IMR-90 (cell line): ENCODE measurements around the gene MRPS18A. TPM values are rescaled to one million over a fixed set of nuclear protein-coding genes. Genes with fewer than 3 reads are reported as not detected.

Experiments
- ATAC-seq: fragments of 200-7000 bp; cut with Tn5 transposase; 2 replicates; pipeline ENCODE4 v1.9.1; 2020; ENCODE audit warnings: low read depth, mild to moderate bottlenecking, moderate library complexity
- BruUV-seq: library from RNA; stranded (reverse); fragments of 400-500 nt; replicated peaks from 2 replicates; lab custom pipeline; 2021; lab: Mats Ljungman, UMichigan
- CTCF ChIA-PET: fragments of 300-600 bp; formaldehyde crosslinking; extraction: SDS; loops from one replicate; lab custom pipeline; 2021; ENCODE audit warnings: antibody characterized with exemption; lab: Yijun Ruan, JAX
- POLR2A ChIA-PET: fragments of 300-600 bp; sonication (Branson Sonifier 250); formaldehyde crosslinking; loops from one replicate; lab custom pipeline; 2022; ENCODE audit warnings: antibody characterized with exemption; ENCODE audit not compliant: unreplicated experiment; lab: Charles Lee
- DNase-seq: peaks from one replicate; pipeline ENCODE4 v3.0.0; 2013
- H2AFZ ChIP-seq: replicated peaks from 2 replicates; pipeline ENCODE3; 2013; ENCODE audit warnings: low read length, mild to moderate bottlenecking; ENCODE audit not compliant: poor library complexity
- H2AK5ac ChIP-seq: 2 replicates; pipeline ENCODE4 v1.6.1; 2013; ENCODE audit warnings: low read depth, low read length, inconsistent platforms
- H2AK9ac ChIP-seq: replicated peaks from 2 replicates; pipeline ENCODE3; 2013; ENCODE audit warnings: mild to moderate bottlenecking, low read depth, low read length, moderate library complexity; ENCODE audit not compliant: poor library complexity
- H2BK120ac ChIP-seq: 2 replicates; pipeline ENCODE4 v1.6.1; 2013; ENCODE audit warnings: low read depth, low read length, inconsistent platforms
- H2BK15ac ChIP-seq: 3 replicates; pipeline ENCODE4 v1.6.1; 2013; ENCODE audit warnings: low read depth, low read length, inconsistent platforms
- H2BK20ac ChIP-seq: 2 replicates; pipeline ENCODE4 v1.6.1; 2013; ENCODE audit warnings: low read depth, mild to moderate bottlenecking, inconsistent platforms, low read length, moderate library complexity
- H2BK5ac ChIP-seq: 2 replicates; pipeline ENCODE4 v1.6.1; 2013; ENCODE audit warnings: mild to moderate bottlenecking, low read depth, low read length, inconsistent platforms; ENCODE audit not compliant: poor library complexity, severe bottlenecking
- H3K14ac ChIP-seq: replicated peaks from 2 replicates; pipeline ENCODE4 v1.6.1; 2013; ENCODE audit warnings: low read depth, low read length, inconsistent platforms
- H3K18ac ChIP-seq: 2 replicates; pipeline ENCODE4 v1.6.1; 2013; ENCODE audit warnings: low read depth, low read length, control low read depth
- H3K23ac ChIP-seq: 2 replicates; pipeline ENCODE4 v1.6.1; 2013; ENCODE audit warnings: low read depth, low read length, inconsistent platforms
- H3K27ac ChIP-seq: 2 replicates; pipeline ENCODE4 v1.5.1; 2013; ENCODE audit warnings: mild to moderate bottlenecking, control low read depth, low read length; ENCODE audit not compliant: insufficient read depth
- H3K27me3 ChIP-seq: 2 replicates; pipeline ENCODE4 v1.6.1; 2013; ENCODE audit warnings: low read length; ENCODE audit not compliant: control insufficient read depth, insufficient read depth
- H3K36me3 ChIP-seq: 2 replicates; pipeline ENCODE4 v1.6.1; 2013; ENCODE audit warnings: low read length, mixed read lengths; ENCODE audit not compliant: control insufficient read depth, insufficient read depth
- H3K4ac ChIP-seq: 2 replicates; pipeline ENCODE4 v1.6.1; 2013; ENCODE audit warnings: low read depth, low read length, inconsistent platforms
- H3K4me1 ChIP-seq: 2 replicates; pipeline ENCODE4 v1.6.1; 2013; ENCODE audit warnings: low read length, mixed read lengths; ENCODE audit not compliant: control insufficient read depth, insufficient read depth
- H3K4me2 ChIP-seq: 2 replicates; pipeline ENCODE4 v1.6.1; 2013; ENCODE audit warnings: low read depth, mild to moderate bottlenecking, control low read depth, low read length, moderate library complexity
- H3K4me3 ChIP-seq: 2 replicates; pipeline ENCODE4 v1.5.1; 2013; ENCODE audit warnings: low read depth, mild to moderate bottlenecking, control low read depth, low read length, moderate library complexity; ENCODE audit not compliant: insufficient read depth
- H3K56ac ChIP-seq: 2 replicates; pipeline ENCODE4 v1.6.1; 2013; ENCODE audit warnings: low read length, inconsistent platforms; ENCODE audit not compliant: insufficient read depth; ENCODE audit errors: extremely low read depth
- H3K79me1 ChIP-seq, 2 experiments: 2 replicates each; pipeline ENCODE4 v1.6.1; 2013; ENCODE audit warnings: low read length in 2 of 2, inconsistent platforms in 1 of 2, low read depth in 1 of 2
- H3K9ac ChIP-seq: 2 replicates; pipeline ENCODE4 v1.6.1; 2013; ENCODE audit warnings: low read depth, low read length, control low read depth
- H3K9me1 ChIP-seq: 2 replicates; pipeline ENCODE4 v1.6.1; 2013; ENCODE audit warnings: low read length, inconsistent platforms; ENCODE audit not compliant: insufficient read depth
- H3K9me3 ChIP-seq: 2 replicates; pipeline ENCODE4 v1.6.1; 2013; ENCODE audit warnings: low read length; ENCODE audit not compliant: control insufficient read depth, insufficient read depth
- H4K20me1 ChIP-seq: 2 replicates; pipeline ENCODE4 v1.6.1; 2013; ENCODE audit warnings: low read length, inconsistent platforms; ENCODE audit not compliant: insufficient read depth
- H4K5ac ChIP-seq: 2 replicates; pipeline ENCODE4 v1.6.1; 2013; ENCODE audit warnings: mild to moderate bottlenecking, low read depth, low read length, control low read depth
- H4K8ac ChIP-seq, 2 experiments: 2 replicates each; pipeline ENCODE4 v1.6.1; 2013; ENCODE audit warnings: low read depth in 2 of 2, low read length in 2 of 2, control low read depth in 1 of 2, inconsistent platforms in 1 of 2
- H4K91ac ChIP-seq: 2 replicates; pipeline ENCODE4 v1.6.1; 2013; ENCODE audit warnings: low read depth, low read length, inconsistent platforms; ENCODE audit not compliant: insufficient read depth
- MAZ ChIP-seq: IDR thresholded peaks from 2 replicates; pipeline ENCODE4 v1.6.1; 2012; ENCODE audit warnings: low read depth, mild to moderate bottlenecking, low read length, improper control_type of control experiment, moderate library complexity, borderline replicate concordance
- POLR2A ChIP-seq: IDR thresholded peaks from 2 replicates; pipeline ENCODE4 v1.6.1; 2012; ENCODE audit warnings: mild to moderate bottlenecking, low read depth, low read length
- RAD21 ChIP-seq: IDR thresholded peaks from 2 replicates; pipeline ENCODE4 v1.6.1; 2012; ENCODE audit warnings: low read length, improper control_type of control experiment
- WGBS, 2 experiments: methylation state at CpG; one replicate each; pipeline versions ENCODE4 v1.1.5 to v1.1.7; 2013; ENCODE audit warnings: missing lambda C conversion rate in 2 of 2; ENCODE audit not compliant: insufficient read length in 1 of 2; ENCODE audit errors: extremely low coverage in 2 of 2; 5-methylcytosine and 5-hydroxymethylcytosine counted together
- dilution Hi-C: fragments of 300-500 bp; cut with HindIII; formaldehyde crosslinking; loops from one replicate; pipeline ENCODE4 v1.14.3; 2018; ENCODE audit warnings: low sequenced_read_pairs; ENCODE audit not compliant: unreplicated experiment
- in situ Hi-C: fragments of 300-500 bp; cut with MboI; formaldehyde crosslinking; loops from 3 replicates; pipeline ENCODE4 v1.14.3; 2019; ENCODE audit warnings: low sequenced_read_pairs, inconsistent platforms, mixed read lengths
- intact Hi-C: fragments of 100-400 bp; cut with micrococcal nuclease; formaldehyde crosslinking; loops from 2 replicates; pipeline ENCODE4 v1.10.0; 2022
- polyA plus RNA-seq, 3 experiments: library from polyadenylated mRNA; depleted of rRNA; stranded (reverse); fragments of >200 nt; gene quantifications; 2 replicates each; pipeline ENCODE4 v1.2.3, GENCODE V29; 2012; ENCODE audit warnings: low replicate concordance in 1 of 3
- total RNA-seq: library from RNA; depleted of rRNA; stranded (reverse); fragments of >200 nt; gene quantifications from 2 replicates; pipeline ENCODE4 v1.2.3, GENCODE V29; 2012
- TF ChIP-seq, protein P1 (sequence below): fragments of 150-350 bp; IDR thresholded peaks from 2 replicates; pipeline ENCODE4 v1.6.1; 2016; ENCODE audit warnings: low read depth, mild to moderate bottlenecking, low read length, moderate library complexity, borderline replicate concordance

The MRPS18A gene
- total and polyA plus RNA-seq, 2 of the 4 experiments (the other 2 are of a cell fraction) = 47.0 to 56.6 TPM

DNA sequence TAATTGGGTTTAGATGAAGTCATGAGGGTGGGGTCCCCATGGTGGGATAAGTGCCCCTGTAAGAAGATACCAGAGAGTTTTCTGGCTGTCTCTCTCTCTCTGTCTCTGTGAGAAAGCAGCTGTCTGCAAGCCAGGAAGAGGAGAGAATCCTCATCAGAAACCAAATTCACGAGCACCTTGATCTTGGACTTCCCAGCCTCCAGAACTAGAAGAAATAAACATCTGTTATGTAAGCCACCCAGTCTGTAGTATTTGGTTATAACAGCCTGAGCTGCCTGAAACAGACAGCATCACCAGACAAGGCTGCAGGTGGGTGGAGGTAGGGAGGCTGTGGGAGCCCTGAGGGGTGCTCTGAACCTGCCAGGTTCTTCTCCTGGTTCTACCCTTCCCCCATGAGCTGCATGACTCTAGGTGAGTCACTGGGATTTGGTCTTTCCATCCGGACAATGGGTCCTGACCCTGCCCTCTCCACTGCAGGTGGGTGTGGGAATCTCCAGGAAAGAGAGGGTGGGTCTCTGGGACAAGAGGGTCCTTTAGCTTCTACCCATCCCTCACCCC is 48.1 kb upstream of the MRPS18A start:
- in situ Hi-C loops = no loop called here
- CTCF ChIA-PET = no interaction called here
- DNase-seq = no peak

More for the DNA sequence above, 48.1 kb upstream of the MRPS18A start:
- no peak overlapping the region for H3K9ac ChIP-seq
- no peaks in the 10 kb centered on the region for H3K36me3 ChIP-seq
- H3K4me3 ChIP-seq = no peak overlapping the region
- no peak overlapping the region for H3K14ac ChIP-seq
- H2AK5ac ChIP-seq = no peak overlapping the region
- H3K9me1 ChIP-seq = peaks cover 6% of the 10 kb centered on the region; the same call in 1 of the 2 replicates
- H2BK5ac ChIP-seq = no peak overlapping the region
- no peak overlapping the region for H3K27ac ChIP-seq
- no peak overlapping the region for H2AFZ ChIP-seq
- H3K79me1 ChIP-seq = no peaks in the 10 kb centered on the region
- no peak overlapping the region for H3K23ac ChIP-seq
- H3K18ac ChIP-seq = no peak overlapping the region
- no peak overlapping the region for H2BK20ac ChIP-seq
- no TSS peak for BruUV-seq
- H3K4me1 ChIP-seq = no peaks in the 10 kb centered on the region
- H3K4ac ChIP-seq = no peak overlapping the region
- no peak overlapping the region for H4K91ac ChIP-seq
- H3K9me3 ChIP-seq = peaks cover 5% of the 10 kb centered on the region
- H4K5ac ChIP-seq = no peak overlapping the region
- no peaks in the 10 kb centered on the region for H4K20me1 ChIP-seq
- H2BK15ac ChIP-seq = no peak overlapping the region
- intact Hi-C loops = no loop called here
- POLR2A ChIA-PET = no interaction called here
- no peak overlapping the region for H2AK9ac ChIP-seq
- TF ChIP-seq, protein P1, sequence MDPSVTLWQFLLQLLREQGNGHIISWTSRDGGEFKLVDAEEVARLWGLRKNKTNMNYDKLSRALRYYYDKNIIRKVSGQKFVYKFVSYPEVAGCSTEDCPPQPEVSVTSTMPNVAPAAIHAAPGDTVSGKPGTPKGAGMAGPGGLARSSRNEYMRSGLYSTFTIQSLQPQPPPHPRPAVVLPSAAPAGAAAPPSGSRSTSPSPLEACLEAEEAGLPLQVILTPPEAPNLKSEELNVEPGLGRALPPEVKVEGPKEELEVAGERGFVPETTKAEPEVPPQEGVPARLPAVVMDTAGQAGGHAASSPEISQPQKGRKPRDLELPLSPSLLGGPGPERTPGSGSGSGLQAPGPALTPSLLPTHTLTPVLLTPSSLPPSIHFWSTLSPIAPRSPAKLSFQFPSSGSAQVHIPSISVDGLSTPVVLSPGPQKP = no peak
- TF ChIP-seq MAZ = no peak
- no peak for TF ChIP-seq POLR2A
- no peak for TF ChIP-seq RAD21
- no CpG with 5 or more reads among the region's 2 CpGs for WGBS, 2 experiments
- peaks cover 7% of the 10 kb centered on the region for H3K27me3 ChIP-seq
- ATAC-seq = no peak
- H3K4me2 ChIP-seq = no peak overlapping the region
- no peak overlapping the region for H2BK120ac ChIP-seq
- no peak overlapping the region for H3K56ac ChIP-seq
- no peak overlapping the region for H4K8ac ChIP-seq
- dilution Hi-C loops = no loop called here
